ENCODE data around the gene XYLB.

XYLB gene

GRCh38 chr3:38454884-38455638 is 108.5 kb downstream of the XYLB start:
- Histone ChIP-seq H3K23ac (ENCODE audit: low read length in 2 of 2) (peak overlapping the region in 1 of 2 experiments; percentile 75), H3K36me3 (ENCODE audit: control insufficient read depth in 1 of 2, insufficient read depth in 2 of 2, low read depth in 1 of 2, low read length in 2 of 2) (no peaks in the 10 kb centered on the region), H3K9ac (ENCODE audit: low read length) (peak overlapping the region; percentile 72), H3K14ac (ENCODE audit: low read length in 2 of 2) (peak overlapping the region in 1 of 2 experiments; percentile 26), H3K27ac (ENCODE audit: low read length, poor library complexity, severe bottlenecking) (no peak overlapping the region), H3K27me3 (ENCODE audit: control insufficient read depth in 1 of 2, insufficient read depth in 1 of 2, low read length in 2 of 2) (peaks cover 0 to 5% of the 10 kb centered on the region in 2 experiments), H4K8ac (ENCODE audit: low read length) (no peak overlapping the region), H2BK120ac (ENCODE audit: low read depth, low read length) (no peak overlapping the region), H3K79me1 (replicated peaks; ENCODE audit: low read length, poor library complexity, severe bottlenecking) (peaks cover 49% of the 10 kb centered on the region), H3K4ac (ENCODE audit: low read depth in 1 of 2, low read length in 2 of 2) (no peak overlapping the region), H3K4me2 (ENCODE audit: low read length, poor library complexity, severe bottlenecking) (peak overlapping the region; percentile 100), H2AK5ac (ENCODE audit: low read length, severe bottlenecking) (no peak overlapping the region), H2BK15ac (ENCODE audit: low read depth, poor library complexity, severe bottlenecking) (no peak overlapping the region), H3K18ac (ENCODE audit: low read depth in 1 of 2, low read length in 2 of 2) (peak overlapping the region; percentile 61 to 70), H2BK12ac (ENCODE audit: low read length in 2 of 2) (no peak overlapping the region), H4K91ac (ENCODE audit: low read length) (peak overlapping the region; percentile 12), H2BK5ac (ENCODE audit: low read depth, low read length, poor library complexity, severe bottlenecking) (no peak overlapping the region), H3K9me3 (ENCODE audit: control insufficient read depth, low read length) (peaks cover 3% of the 10 kb centered on the region), H2AFZ (ENCODE audit: low read depth, low read length) (peak overlapping the region; percentile 83), H3K4me1 (ENCODE audit: control insufficient read depth, insufficient read depth, low read depth, low read length) (peaks cover 24% of the 10 kb centered on the region), H3K4me3 (ENCODE audit: insufficient read depth in 1 of 2, low read depth in 1 of 2, low read length in 2 of 2) (peak overlapping the region; percentile 84 to 85)
- WGBS = under 1% methylated on average over 57 of the region's 72 CpGs
- DNase-seq = peak; percentile 49

DNA sequence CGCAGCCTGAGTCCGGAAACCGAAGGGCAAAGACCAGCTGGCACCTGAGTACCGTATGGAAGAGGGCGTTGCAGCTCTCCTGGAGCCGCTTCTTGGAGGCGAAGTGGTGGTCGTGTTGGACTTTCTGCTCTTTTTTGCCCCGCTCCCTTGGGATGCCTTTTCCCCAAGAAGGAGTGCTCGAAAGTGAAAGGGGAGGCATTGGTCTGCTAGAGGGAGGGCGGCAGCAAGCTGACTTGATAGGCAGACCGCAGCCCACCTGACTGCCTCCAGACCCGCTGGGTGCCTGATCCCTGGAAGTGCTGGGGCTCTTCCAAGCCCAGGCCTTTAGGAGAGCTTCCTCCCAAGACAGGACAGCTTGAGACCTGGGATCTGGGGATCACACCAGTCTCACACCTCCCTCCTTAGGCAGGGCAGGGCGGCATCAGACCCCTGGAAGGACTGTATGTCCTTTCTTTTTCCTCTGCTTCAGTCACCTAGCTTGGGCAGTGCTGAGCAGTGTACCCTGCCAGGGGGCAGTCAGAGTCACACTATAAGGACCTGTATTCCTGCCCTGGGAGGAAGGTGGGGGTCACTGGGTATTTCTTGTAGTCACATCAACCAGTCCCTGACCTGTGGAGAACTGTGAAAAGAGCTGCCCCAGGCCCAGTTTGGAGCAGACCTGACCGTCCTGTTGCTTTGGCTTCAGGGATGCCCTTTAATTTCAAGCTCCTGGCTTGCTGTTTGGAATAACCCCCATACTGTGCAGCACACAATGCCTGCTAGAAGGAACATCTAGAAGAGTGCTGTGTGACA is 109.2 kb downstream of the XYLB start:
- no peak overlapping the region for H2AFZ ChIP-seq (ENCODE audit: low read depth, low read length)
- peaks cover 56% of the 10 kb centered on the region for H3K79me1 ChIP-seq (replicated peaks; ENCODE audit: low read length, poor library complexity, severe bottlenecking)
- H3K27me3 ChIP-seq (ENCODE audit: control insufficient read depth in 1 of 2, insufficient read depth in 1 of 2, low read length in 2 of 2) = peaks cover 0 to 5% of the 10 kb centered on the region in 2 experiments
- no peak overlapping the region for H4K91ac ChIP-seq (ENCODE audit: low read length)
- 9% methylated on average over 15 of the region's 15 CpGs for WGBS
- no peak overlapping the region for H2BK5ac ChIP-seq (ENCODE audit: low read depth, low read length, poor library complexity, severe bottlenecking)
- peaks cover under 1% of the 10 kb centered on the region for H3K9me3 ChIP-seq (ENCODE audit: control insufficient read depth, low read length)
- no peak overlapping the region for H2AK5ac ChIP-seq (ENCODE audit: low read length, severe bottlenecking)
- H3K4me1 ChIP-seq (ENCODE audit: control insufficient read depth, insufficient read depth, low read depth, low read length) = peaks cover 24% of the 10 kb centered on the region
- H3K36me3 ChIP-seq (ENCODE audit: control insufficient read depth in 1 of 2, insufficient read depth in 2 of 2, low read depth in 1 of 2, low read length in 2 of 2) = no peaks in the 10 kb centered on the region
- peak overlapping the region in 1 of 2 experiments; percentile 61 for H3K18ac ChIP-seq (ENCODE audit: low read depth in 1 of 2, low read length in 2 of 2)
- H4K8ac ChIP-seq (ENCODE audit: low read length) = no peak overlapping the region
- H3K4me2 ChIP-seq (ENCODE audit: low read length, poor library complexity, severe bottlenecking) = peak overlapping the region; percentile 100
- no peak overlapping the region for H2BK12ac ChIP-seq (ENCODE audit: low read length in 2 of 2)
- no peak overlapping the region for H3K27ac ChIP-seq (ENCODE audit: low read length, poor library complexity, severe bottlenecking)
- peak overlapping the region; percentile 69 for H3K9ac ChIP-seq (ENCODE audit: low read length)
- DNase-seq = peak; percentile 60
- H2BK15ac ChIP-seq (ENCODE audit: low read depth, poor library complexity, severe bottlenecking) = no peak overlapping the region
- no peak overlapping the region for H3K23ac ChIP-seq (ENCODE audit: low read length in 2 of 2)
- no peak overlapping the region for H3K4ac ChIP-seq (ENCODE audit: low read depth in 1 of 2, low read length in 2 of 2)
- H2BK120ac ChIP-seq (ENCODE audit: low read depth, low read length) = no peak overlapping the region
- H3K4me3 ChIP-seq (ENCODE audit: insufficient read depth in 1 of 2, low read depth in 1 of 2, low read length in 2 of 2) = peak overlapping the region; percentile 84 to 85
- no peak overlapping the region for H3K14ac ChIP-seq (ENCODE audit: low read length in 2 of 2)

DNA sequence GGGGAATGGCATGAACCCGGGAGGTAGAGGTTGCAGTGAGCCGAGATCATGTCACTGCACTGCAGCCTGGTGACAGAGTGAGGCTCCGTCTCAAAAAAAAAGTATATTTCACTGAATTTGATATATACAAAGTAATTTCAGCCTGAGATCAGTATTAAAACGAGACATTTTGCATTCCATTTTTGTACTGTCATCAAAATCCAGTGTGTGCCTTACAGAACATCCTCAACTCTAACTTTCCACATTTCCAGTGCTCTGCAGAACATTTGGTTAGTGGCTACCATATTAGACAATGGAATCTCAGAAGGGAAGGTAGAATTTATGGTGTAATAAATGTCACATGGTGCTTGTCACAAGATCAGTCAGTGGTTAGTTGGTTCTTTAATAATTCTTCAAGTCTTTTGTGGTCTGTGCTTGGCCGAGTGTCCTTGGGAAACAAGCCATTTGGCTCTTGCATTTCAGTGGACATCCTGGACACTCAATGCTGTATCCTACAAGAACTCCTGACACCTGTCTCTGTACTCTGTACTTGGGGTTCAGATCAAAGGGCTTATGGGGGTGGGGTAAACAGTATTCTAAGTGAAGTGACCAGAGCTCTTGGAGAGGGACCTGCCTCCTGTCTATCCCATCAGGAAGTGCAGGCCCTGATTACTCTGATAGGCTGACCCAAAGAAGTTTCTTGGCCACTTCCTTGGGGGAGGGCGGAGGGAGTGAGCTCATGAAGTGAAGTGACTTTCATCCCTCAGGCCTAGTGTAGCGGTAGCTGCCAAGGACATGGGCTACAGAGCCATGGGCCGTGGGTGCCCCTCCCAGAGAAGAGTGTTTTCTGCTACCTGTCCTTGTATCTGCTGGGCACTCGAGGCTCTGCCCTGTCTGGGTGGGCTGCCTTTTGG is 110.8 kb downstream of the XYLB start:
- no peak overlapping the region for H2AK5ac ChIP-seq (ENCODE audit: low read length, severe bottlenecking)
- H4K91ac ChIP-seq (ENCODE audit: low read length) = no peak overlapping the region
- H3K23ac ChIP-seq (ENCODE audit: low read length in 2 of 2) = peak overlapping the region in 1 of 2 experiments; percentile 4
- H3K4me3 ChIP-seq (ENCODE audit: insufficient read depth in 1 of 2, low read depth in 1 of 2, low read length in 2 of 2) = no peak overlapping the region
- H3K27me3 ChIP-seq (ENCODE audit: control insufficient read depth in 1 of 2, insufficient read depth in 1 of 2, low read length in 2 of 2) = peaks cover 0 to 5% of the 10 kb centered on the region in 2 experiments
- no peak overlapping the region for H3K14ac ChIP-seq (ENCODE audit: low read length in 2 of 2)
- H3K4me2 ChIP-seq (ENCODE audit: low read length, poor library complexity, severe bottlenecking) = no peak overlapping the region
- no peak overlapping the region for H4K8ac ChIP-seq (ENCODE audit: low read length)
- peaks cover 24% of the 10 kb centered on the region for H3K4me1 ChIP-seq (ENCODE audit: control insufficient read depth, insufficient read depth, low read depth, low read length)
- no peaks in the 10 kb centered on the region for H3K36me3 ChIP-seq (ENCODE audit: control insufficient read depth in 1 of 2, insufficient read depth in 2 of 2, low read depth in 1 of 2, low read length in 2 of 2)
- no peak overlapping the region for H2AFZ ChIP-seq (ENCODE audit: low read depth, low read length)
- H3K9me3 ChIP-seq (ENCODE audit: control insufficient read depth, low read length) = no peaks in the 10 kb centered on the region
- peaks cover 64% of the 10 kb centered on the region for H3K79me1 ChIP-seq (replicated peaks; ENCODE audit: low read length, poor library complexity, severe bottlenecking)
- 90% methylated on average over 6 of the region's 9 CpGs for WGBS
- H3K18ac ChIP-seq (ENCODE audit: low read depth in 1 of 2, low read length in 2 of 2) = no peak overlapping the region
- DNase-seq = no peak
- no peak overlapping the region for H3K9ac ChIP-seq (ENCODE audit: low read length)
- H2BK5ac ChIP-seq (ENCODE audit: low read depth, low read length, poor library complexity, severe bottlenecking) = no peak overlapping the region
- H2BK120ac ChIP-seq (ENCODE audit: low read depth, low read length) = no peak overlapping the region
- no peak overlapping the region for H2BK15ac ChIP-seq (ENCODE audit: low read depth, poor library complexity, severe bottlenecking)
- H3K27ac ChIP-seq (ENCODE audit: low read length, poor library complexity, severe bottlenecking) = no peak overlapping the region
- H2BK12ac ChIP-seq (ENCODE audit: low read length in 2 of 2) = no peak overlapping the region
- no peak overlapping the region for H3K4ac ChIP-seq (ENCODE audit: low read depth in 1 of 2, low read length in 2 of 2)
